Smooth muscle cell (in vitro differentiated cells): ENCODE data around the gene SPECC1. TPM values are rescaled to one million over a fixed set of nuclear protein-coding genes. Genes with fewer than 3 reads are reported as not detected.

ENCODE experiments used
- DNase-seq: peaks from one replicate; lab custom pipeline; 2025; ENCODE audit not compliant: unreplicated experiment; lab: John Stamatoyannopoulos, UW
- H2AFZ ChIP-seq: fragments of 200-600 bp; sonication (generic); 2 replicates; pipeline ENCODE4 v1.6.0; 2016; ENCODE audit warnings: antibody characterized with exemption, low read depth, mild to moderate bottlenecking
- H3F3A ChIP-seq: fragments of 200-600 bp; sonication (generic); 2 replicates; pipeline ENCODE4 v1.6.0; 2017; ENCODE audit warnings: antibody characterized with exemption, low read depth
- H3K27ac ChIP-seq: fragments of 200-600 bp; sonication (generic); 2 replicates; pipeline ENCODE4 v1.5.1; 2016; ENCODE audit warnings: low read depth, mild to moderate bottlenecking
- H3K27me3 ChIP-seq: fragments of 200-600 bp; sonication (generic); 2 replicates; pipeline ENCODE4 v1.6.1; 2016; ENCODE audit warnings: low read depth, mild to moderate bottlenecking
- H3K36me3 ChIP-seq: fragments of 200-600 bp; sonication (generic); 2 replicates; pipeline ENCODE4 v1.5.1; 2016; ENCODE audit warnings: low read depth
- H3K4me1 ChIP-seq: fragments of 200-600 bp; sonication (generic); 2 replicates; pipeline ENCODE4 v1.5.1; 2016; ENCODE audit warnings: low read depth
- H3K4me2 ChIP-seq: fragments of 200-600 bp; sonication (generic); 2 replicates; pipeline ENCODE4 v1.6.0; 2016; ENCODE audit warnings: mild to moderate bottlenecking
- H3K4me3 ChIP-seq: fragments of 200-600 bp; sonication (generic); 2 replicates; pipeline ENCODE4 v1.5.1; 2016; ENCODE audit warnings: mild to moderate bottlenecking
- H3K79me2 ChIP-seq: fragments of 200-600 bp; sonication (generic); 2 replicates; pipeline ENCODE4 v1.6.0; 2016; ENCODE audit warnings: low read depth, mild to moderate bottlenecking
- H3K9ac ChIP-seq: fragments of 200-600 bp; sonication (generic); 2 replicates; pipeline ENCODE4 v1.6.0; 2016; ENCODE audit warnings: low read depth
- H3K9me3 ChIP-seq: fragments of 200-600 bp; sonication (generic); replicated peaks from 2 replicates; pipeline ENCODE4 v1.5.1; 2016; ENCODE audit warnings: low read depth
- H4K20me1 ChIP-seq: fragments of 200-600 bp; sonication (generic); 2 replicates; pipeline ENCODE4 v1.6.0; 2016; ENCODE audit warnings: low read depth
- WGBS: methylation state at CpG from one replicate; pipeline ENCODE4 v1.1.7; 2016; ENCODE audit warnings: low lambda C conversion rate; 5-methylcytosine and 5-hydroxymethylcytosine counted together
- polyA plus RNA-seq: library from polyadenylated mRNA; unstranded; fragments of >200 nt; fragmentation: Nextera tagmentation; extraction: Ambion mirVana; gene quantifications from 2 replicates; pipeline ENCODE4 v1.2.1, GENCODE V29; 2016
- total RNA-seq: library from RNA; depleted of rRNA; stranded (reverse); fragments of >200 nt; gene quantifications from 2 replicates; pipeline ENCODE4 v1.2.3, GENCODE V29; 2014
- TF ChIP-seq, protein P1 (sequence below): fragments of 200-600 bp; sonication (generic); IDR thresholded peaks from 2 replicates; pipeline ENCODE4 v1.5.1; 2017; ENCODE audit warnings: borderline replicate concordance, mild to moderate bottlenecking, antibody characterized with exemption; ENCODE audit not compliant: insufficient read depth, poor library complexity, severe bottlenecking

SPECC1 gene
- total and polyA plus RNA-seq, 2 experiments from 2014 or later: 20.0 to 72.0 TPM

GRCh38 chr17:20092261-20092867, 83.2 kb downstream of the SPECC1 start:
- Histone ChIP-seq H3K9me3 (no peaks in the 10 kb centered on the region), H3K9ac (no peak overlapping the region), H3K4me1 (no peaks in the 10 kb centered on the region), H3K27ac (no peak overlapping the region), H4K20me1 (no peaks in the 10 kb centered on the region), H3K36me3 (no peaks in the 10 kb centered on the region), H3K79me2 (no peaks in the 10 kb centered on the region), H2AFZ (no peak overlapping the region), H3K4me3 (no peak overlapping the region), H3F3A (no peaks in the 10 kb centered on the region), H3K4me2 (no peak overlapping the region), H3K27me3 (no peaks in the 10 kb centered on the region)
- DNase-seq: no peak
- TF ChIP-seq, protein P1, sequence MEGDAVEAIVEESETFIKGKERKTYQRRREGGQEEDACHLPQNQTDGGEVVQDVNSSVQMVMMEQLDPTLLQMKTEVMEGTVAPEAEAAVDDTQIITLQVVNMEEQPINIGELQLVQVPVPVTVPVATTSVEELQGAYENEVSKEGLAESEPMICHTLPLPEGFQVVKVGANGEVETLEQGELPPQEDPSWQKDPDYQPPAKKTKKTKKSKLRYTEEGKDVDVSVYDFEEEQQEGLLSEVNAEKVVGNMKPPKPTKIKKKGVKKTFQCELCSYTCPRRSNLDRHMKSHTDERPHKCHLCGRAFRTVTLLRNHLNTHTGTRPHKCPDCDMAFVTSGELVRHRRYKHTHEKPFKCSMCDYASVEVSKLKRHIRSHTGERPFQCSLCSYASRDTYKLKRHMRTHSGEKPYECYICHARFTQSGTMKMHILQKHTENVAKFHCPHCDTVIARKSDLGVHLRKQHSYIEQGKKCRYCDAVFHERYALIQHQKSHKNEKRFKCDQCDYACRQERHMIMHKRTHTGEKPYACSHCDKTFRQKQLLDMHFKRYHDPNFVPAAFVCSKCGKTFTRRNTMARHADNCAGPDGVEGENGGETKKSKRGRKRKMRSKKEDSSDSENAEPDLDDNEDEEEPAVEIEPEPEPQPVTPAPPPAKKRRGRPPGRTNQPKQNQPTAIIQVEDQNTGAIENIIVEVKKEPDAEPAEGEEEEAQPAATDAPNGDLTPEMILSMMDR: no peak
- 70% methylated on average over 6 of the region's 6 CpGs for WGBS

- 60% methylated on average over 2 of the region's 2 CpGs for WGBS
- H3K27me3 ChIP-seq: no peaks in the 10 kb centered on the region
- TF ChIP-seq, protein P1: no peak
Observed at GRCh38 chr17:20092973-20093626, 83.9 kb downstream of the SPECC1 start.

GRCh38 chr17:20094777-20095176, 85.6 kb downstream of the SPECC1 start:
- 3% methylated on average over 1 of the region's 1 CpG for WGBS
- no peak overlapping the region for H3K27ac ChIP-seq
- no peak overlapping the region for H2AFZ ChIP-seq
- no peaks in the 10 kb centered on the region for H3K36me3 ChIP-seq
- H3F3A ChIP-seq: no peaks in the 10 kb centered on the region
- TF ChIP-seq, protein P1: no peak
- no peaks in the 10 kb centered on the region for H4K20me1 ChIP-seq
- no peak overlapping the region for H3K4me3 ChIP-seq
- H3K27me3 ChIP-seq: no peaks in the 10 kb centered on the region
- H3K79me2 ChIP-seq: no peaks in the 10 kb centered on the region
- no peaks in the 10 kb centered on the region for H3K4me1 ChIP-seq
- no peaks in the 10 kb centered on the region for H3K9me3 ChIP-seq
- DNase-seq: no peak
- peak overlapping the region; percentile 38 for H3K4me2 ChIP-seq
- no peak overlapping the region for H3K9ac ChIP-seq

More at GRCh38 chr17:20092973-20093626, 83.9 kb downstream of the SPECC1 start:
- Histone ChIP-seq H3K4me1 (no peaks in the 10 kb centered on the region), H3K4me2 (no peak overlapping the region), H3K36me3 (no peaks in the 10 kb centered on the region), H3F3A (no peaks in the 10 kb centered on the region), H3K27ac (no peak overlapping the region), H3K9ac (no peak overlapping the region), H3K9me3 (no peaks in the 10 kb centered on the region), H3K4me3 (no peak overlapping the region), H2AFZ (no peak overlapping the region), H4K20me1 (no peaks in the 10 kb centered on the region), H3K79me2 (no peaks in the 10 kb centered on the region)
- DNase-seq: no peak
